GM21423 (cell line): ENCODE data around the gene PAIP1.
"Not testable (repeated sequence)": the region's sequence is repeated elsewhere in the genome, so short reads cannot be mapped to it uniquely, and the experiment has no call there.

Experiments
- ATAC-seq: cut with Tn5 transposase; IDR thresholded peaks from one replicate; pipeline ENCODE4 v1.9.1; 2021; ENCODE audit warnings: mild to moderate bottlenecking, moderate library complexity; ENCODE audit not compliant: unreplicated experiment

Gene PAIP1

GRCh38 chr5:43556857-43557542 lies at the start of gene PAIP1:
TSS of gene PAIP1 (minus strand) at chr5:43557077. CDS start at chr5:43556846, 231 bp downstream.
- ATAC-seq = peak; percentile 70

GRCh38 chr5:43606351-43606750 lies 49.5 kb upstream of the PAIP1 start:
- ATAC-seq = no peak

DNA sequence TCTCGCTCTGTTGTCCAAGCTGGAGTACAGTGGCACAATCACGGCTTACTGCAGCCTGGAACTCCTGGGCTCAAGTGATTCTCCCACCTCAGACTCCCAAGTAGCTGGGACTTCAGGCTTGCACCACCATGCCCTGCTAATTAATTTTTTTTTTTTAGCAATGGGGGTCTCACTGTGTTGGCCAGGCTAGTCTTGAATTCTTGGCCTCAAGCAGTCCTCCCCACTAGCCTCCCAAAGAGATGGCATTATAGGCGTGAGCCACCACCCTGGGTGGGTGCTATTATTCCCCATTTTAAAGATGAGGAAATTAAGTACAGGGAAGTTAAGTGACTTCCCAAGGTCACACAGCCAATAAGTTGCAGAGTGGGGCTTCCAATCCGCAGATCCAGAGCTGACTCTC lies 47.8 kb upstream of the PAIP1 start:
- ATAC-seq = no peak

DNA sequence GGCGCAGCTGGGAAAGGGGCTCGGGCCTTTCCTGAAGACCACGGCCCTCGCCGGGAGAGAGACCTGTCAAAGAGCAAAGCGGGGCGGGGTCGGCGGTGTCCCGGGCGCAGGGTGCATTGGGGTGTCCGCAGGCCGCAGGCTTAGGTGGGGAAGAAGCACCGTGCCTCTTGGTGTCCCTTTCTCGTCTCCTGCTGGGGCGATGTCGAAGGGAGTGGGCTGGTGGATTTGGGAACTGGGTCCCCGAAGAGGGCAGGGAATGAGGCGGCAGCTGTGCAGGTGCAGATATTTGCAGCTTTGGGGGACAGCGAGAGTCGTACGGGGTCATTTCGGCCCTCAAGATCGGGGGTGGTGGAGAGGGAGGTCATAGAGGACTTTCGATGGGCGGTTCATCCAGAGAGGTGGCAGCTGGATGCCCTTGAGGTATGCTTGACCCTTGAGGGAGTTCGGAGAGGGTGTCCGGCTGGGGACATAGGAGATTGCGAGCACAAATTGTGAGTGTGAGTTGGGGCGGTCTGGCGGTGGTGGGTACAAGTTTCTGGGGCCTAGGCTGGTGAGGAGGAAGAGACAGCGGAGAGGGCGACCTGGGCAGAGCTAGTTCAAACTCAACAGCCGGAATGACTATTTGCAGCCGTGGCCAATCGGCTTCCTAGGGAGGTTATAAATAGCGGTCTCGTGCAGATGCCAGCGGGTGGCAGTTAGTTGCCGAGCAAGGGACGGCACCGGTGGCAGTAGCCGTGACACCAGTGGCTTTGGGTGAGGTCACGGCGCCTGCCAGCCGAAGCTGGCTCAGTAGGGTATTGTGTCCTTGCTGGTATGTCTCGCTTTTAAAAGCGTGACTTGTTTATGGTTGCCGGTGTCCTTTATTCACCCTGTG lies 46.7 kb upstream of the PAIP1 start:
- ATAC-seq = peak; percentile 48

DNA sequence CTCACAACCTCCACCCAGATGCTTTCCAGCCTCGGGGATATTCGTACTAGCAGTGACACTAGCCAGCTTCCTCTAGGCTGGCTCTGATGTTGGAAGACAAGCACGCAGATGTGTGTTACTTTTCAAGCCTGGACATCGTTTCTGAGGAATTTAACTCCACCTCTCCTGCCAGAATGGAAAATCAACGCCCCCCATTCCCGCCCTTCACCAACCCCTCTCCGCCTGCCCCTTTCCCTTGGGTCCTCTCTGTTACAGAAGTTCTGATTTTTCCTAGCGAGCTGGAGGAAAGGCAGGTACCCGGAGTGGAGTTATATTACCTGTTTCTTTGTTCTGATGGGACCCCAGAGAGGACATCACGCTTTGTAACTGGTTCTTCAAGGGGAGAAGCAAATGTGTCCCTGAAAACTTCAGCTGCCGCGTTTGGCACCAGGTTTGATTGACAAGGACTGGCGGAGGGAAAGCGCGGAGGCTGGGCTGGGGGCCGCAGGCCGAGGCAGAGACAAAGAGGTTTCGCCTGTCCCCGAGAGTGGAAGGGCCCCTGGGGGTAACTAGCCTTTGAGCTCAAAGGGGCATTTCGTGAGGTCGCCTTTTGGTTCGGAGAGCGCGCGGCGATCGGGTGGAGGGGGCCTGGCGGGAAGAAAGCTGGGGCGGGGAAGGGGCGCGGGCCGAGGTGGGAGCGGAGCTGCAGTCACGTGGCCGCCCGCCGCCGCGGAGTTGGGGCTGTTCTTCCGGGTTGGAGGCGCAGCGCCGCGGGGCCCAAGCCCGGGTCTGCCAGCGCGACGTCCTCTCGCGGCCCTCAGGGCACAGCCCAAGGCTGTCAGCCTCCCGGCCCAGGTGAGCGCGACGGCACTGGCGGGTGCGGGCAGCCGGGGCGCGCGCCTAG lies 45.8 kb upstream of the PAIP1 start, which contains the start of gene NNT:
Gene NNT (plus strand): TSS at position 720 of the 883 bp plus-strand sequence. CDS start 6,016 bp downstream, outside the sequence.
- ATAC-seq = peak; percentile 77

- peak; percentile 27 for ATAC-seq
Measured at GRCh38 chr5:43601454-43602260, 44.8 kb upstream of the PAIP1 start.

DNA sequence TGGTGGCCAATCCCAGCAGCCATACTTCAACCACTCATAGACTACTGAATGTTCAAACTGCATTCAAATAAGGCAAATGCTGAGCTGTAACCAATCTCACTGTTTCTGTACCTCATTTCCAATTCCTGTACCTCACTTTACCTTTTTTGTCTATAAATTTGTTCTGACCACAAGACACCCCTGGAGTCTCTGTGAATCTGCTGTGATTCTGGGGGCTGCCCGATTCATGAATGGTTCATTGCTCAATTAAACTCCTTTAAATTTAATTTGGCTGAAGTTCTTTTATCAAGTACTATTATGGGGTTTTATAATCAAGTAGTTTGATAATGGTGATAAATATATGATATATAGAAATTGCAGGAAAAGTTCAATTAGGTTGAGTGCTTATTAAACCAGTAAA lies 42.0 kb upstream of the PAIP1 start:
- not testable (repeated sequence) for ATAC-seq

DNA sequence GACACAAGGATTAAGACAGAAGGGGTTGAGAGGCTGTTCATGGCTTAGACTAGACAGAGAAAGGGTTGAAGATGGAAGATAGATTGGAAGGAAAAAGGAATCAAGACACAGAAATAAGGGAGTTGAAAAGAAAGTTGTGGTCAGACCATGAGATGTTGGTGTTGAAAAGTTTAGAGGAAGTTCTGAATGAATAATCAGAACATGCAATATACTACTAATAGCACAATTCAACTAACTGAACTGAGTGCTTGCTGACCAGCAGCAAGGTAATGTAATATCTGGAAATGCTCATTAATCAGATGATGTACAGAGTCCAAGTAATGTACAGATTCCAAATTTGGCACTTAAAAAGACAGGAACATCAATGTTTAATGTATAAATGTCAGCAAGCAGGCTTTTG lies 35.5 kb upstream of the PAIP1 start:
- ATAC-seq = peak; percentile 48

DNA sequence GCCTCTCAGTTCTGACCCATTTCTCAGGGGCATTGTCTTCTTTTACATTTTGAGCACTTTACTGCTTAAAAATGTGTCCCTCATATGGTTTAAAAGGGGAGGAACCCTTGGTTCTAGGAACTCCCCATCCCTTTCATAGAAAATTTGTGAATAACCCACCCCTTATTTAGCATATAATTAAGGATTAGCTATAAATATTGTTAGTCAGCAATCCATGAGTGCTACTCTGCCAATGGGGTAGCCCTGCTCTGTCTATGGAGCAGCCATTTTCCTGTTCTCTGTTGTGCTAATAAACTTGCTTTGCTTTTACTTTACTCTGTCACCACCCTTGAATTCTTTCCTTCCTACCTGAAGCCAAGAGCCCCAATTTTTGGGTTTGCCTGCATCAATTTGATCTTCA lies 33.8 kb upstream of the PAIP1 start:
- no peak for ATAC-seq

DNA sequence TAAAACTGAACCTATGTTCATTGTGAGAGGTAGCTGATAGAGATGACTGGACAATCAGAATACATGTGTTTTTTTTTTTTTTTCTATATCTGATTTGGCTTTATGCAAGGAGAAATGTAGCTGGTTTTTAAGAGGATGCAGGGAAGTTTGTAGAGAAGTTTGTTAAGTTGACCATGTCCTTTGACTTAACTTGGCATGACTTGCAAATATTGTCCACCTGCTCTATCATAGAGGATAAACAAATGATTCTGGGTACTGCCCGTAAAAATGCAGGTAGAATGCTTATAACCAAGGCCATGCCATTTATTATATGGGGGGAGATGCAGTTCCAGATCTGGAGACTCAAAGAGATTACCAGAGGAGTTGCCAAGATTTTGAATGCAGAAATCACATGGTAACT lies 32.4 kb upstream of the PAIP1 start:
- ATAC-seq = no peak

GRCh38 chr5:43588842-43589241 lies 32.0 kb upstream of the PAIP1 start:
- ATAC-seq = no peak

GRCh38 chr5:43584166-43584699 lies 27.4 kb upstream of the PAIP1 start:
- ATAC-seq = no peak

- no peak for ATAC-seq
Measured at GRCh38 chr5:43583724-43584123, 26.8 kb upstream of the PAIP1 start.

- no peak for ATAC-seq
Measured at GRCh38 chr5:43582082-43583005, 25.5 kb upstream of the PAIP1 start.

- no peak for ATAC-seq
Measured at GRCh38 chr5:43581398-43581797, 24.5 kb upstream of the PAIP1 start.

GRCh38 chr5:43580402-43581210 lies 23.7 kb upstream of the PAIP1 start:
- ATAC-seq = not testable (repeated sequence)

- ATAC-seq = no peak
Measured at GRCh38 chr5:43573058-43573457, 16.2 kb upstream of the PAIP1 start.

DNA sequence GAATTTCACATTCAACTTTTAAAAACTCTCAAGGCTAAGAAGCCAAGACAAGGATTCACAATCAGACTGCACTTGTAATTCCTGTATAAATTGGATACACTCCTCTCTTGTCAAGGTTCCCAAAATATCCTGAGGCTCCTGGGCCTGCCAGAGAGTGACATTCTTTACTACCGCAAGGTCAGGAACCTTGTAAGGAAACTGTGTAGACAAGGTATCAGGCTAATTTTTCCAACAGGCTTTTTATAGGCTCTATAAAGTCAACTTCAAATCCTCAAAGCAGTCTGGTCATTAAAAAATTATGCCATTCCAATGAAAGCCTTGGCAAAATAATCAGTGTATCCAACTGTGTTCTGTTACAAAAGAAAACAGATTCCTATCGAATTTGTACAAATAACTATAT lies 15.5 kb upstream of the PAIP1 start:
- no peak for ATAC-seq
